ENCODE data around the gene TTC39C. TPM values are rescaled to one million over a fixed set of nuclear protein-coding genes. Genes with fewer than 3 reads are reported as not detected.

Gene TTC39C
- total and polyA plus RNA-seq, 2 of the 8 experiments (the other 6 are each of a cell fraction or from before 2014, with no cell fraction given) = 8.1 to 79.1 TPM

DNA sequence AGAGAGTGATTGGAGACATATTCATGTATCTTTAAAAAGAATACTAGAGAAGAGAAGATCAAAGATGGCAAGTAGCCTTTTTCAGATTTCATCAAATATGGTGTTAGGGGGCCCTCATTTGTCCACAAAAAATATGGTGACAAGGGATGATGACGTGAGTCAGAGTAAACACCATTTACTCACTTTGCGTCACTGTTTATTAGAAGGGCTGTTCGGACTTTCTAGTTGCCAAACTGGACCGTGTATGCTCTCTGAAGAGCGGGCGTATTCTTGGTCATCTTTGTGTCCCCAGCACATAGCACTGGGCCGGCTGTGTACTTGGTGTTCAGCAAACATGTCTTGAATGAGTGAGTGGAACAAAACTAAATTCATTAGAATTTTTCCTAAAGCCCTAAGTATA is 37.5 kb downstream of the TTC39C start (continued):
- TF ChIP-seq, protein P1, sequence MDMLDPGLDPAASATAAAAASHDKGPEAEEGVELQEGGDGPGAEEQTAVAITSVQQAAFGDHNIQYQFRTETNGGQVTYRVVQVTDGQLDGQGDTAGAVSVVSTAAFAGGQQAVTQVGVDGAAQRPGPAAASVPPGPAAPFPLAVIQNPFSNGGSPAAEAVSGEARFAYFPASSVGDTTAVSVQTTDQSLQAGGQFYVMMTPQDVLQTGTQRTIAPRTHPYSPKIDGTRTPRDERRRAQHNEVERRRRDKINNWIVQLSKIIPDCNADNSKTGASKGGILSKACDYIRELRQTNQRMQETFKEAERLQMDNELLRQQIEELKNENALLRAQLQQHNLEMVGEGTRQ (IDR thresholded peaks at IDR 0.05; ENCODE audit: low read length) = no peak
- TF ChIP-seq BRCA1 (IDR thresholded peaks at IDR 0.05; ENCODE audit: low read depth, low read length) = no peak
- no peak for TF ChIP-seq CEBPB (IDR thresholded peaks at IDR 0.05; ENCODE audit: low read depth, low read length)
- TF ChIP-seq SAP30 (IDR thresholded peaks at IDR 0.05; ENCODE audit: insufficient read depth, insufficient replicate concordance, low read length) = no peak
- TF ChIP-seq TAF1 (IDR thresholded peaks at IDR 0.05; ENCODE audit: low read depth, low read length) = no peak
- TF ChIP-seq, protein P2, sequence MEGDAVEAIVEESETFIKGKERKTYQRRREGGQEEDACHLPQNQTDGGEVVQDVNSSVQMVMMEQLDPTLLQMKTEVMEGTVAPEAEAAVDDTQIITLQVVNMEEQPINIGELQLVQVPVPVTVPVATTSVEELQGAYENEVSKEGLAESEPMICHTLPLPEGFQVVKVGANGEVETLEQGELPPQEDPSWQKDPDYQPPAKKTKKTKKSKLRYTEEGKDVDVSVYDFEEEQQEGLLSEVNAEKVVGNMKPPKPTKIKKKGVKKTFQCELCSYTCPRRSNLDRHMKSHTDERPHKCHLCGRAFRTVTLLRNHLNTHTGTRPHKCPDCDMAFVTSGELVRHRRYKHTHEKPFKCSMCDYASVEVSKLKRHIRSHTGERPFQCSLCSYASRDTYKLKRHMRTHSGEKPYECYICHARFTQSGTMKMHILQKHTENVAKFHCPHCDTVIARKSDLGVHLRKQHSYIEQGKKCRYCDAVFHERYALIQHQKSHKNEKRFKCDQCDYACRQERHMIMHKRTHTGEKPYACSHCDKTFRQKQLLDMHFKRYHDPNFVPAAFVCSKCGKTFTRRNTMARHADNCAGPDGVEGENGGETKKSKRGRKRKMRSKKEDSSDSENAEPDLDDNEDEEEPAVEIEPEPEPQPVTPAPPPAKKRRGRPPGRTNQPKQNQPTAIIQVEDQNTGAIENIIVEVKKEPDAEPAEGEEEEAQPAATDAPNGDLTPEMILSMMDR (IDR thresholded peaks at IDR 0.05; ENCODE audit: control extremely low read depth in 1 of 3, insufficient read depth in 1 of 3, low read depth in 1 of 3, low read length in 3 of 3) = no peak
- TF ChIP-seq TAF7 (optimal IDR thresholded peaks at IDR 0.05; ENCODE audit: borderline replicate concordance, low read depth, low read length) = no peak
- no peak for TF ChIP-seq GABPA (IDR thresholded peaks at IDR 0.05; ENCODE audit: borderline replicate concordance, insufficient read depth, low read length)

Measured in H1 (cell line).